AML-193 (cell line): ENCODE measurements around the gene PPM1N.

Experiments used
- DNase-seq, 2 experiments: peaks; one replicate each; lab custom pipeline; 2025; lab: John Stamatoyannopoulos, UW

The PPM1N gene

GRCh38 chr19:45498411-45499195, at the start of gene PPM1N:
Gene PPM1N (plus strand): TSS chr19:45498443. CDS start chr19:45498473, 30 bp downstream.
- DNase-seq, result no peak

GRCh38 chr19:45448887-45449299, 49.4 kb upstream of the PPM1N start:
- DNase-seq, result no peak

GRCh38 chr19:45450012-45450333, 48.3 kb upstream of the PPM1N start:
- DNase-seq, result peak in 1 of 2 experiments; percentile 74

GRCh38 chr19:45451131-45451849, 47.0 kb upstream of the PPM1N start:
- DNase-seq, result peak; percentile 22 to 41

- DNase-seq, result no peak
These were observed 46.3 kb upstream of the PPM1N start for GRCh38 chr19:45451850-45452387.

GRCh38 chr19:45455707-45456499, 42.3 kb upstream of the PPM1N start:
- peak; percentile 76 to 80 for DNase-seq

- DNase-seq, result no peak
These were observed 41.8 kb upstream of the PPM1N start for GRCh38 chr19:45456500-45456815.

GRCh38 chr19:45457776-45458175, 40.5 kb upstream of the PPM1N start:
- no peak for DNase-seq

- no peak for DNase-seq
These were observed 37.4 kb upstream of the PPM1N start for GRCh38 chr19:45460807-45461347.

GRCh38 chr19:45462174-45462573, 36.1 kb upstream of the PPM1N start:
- DNase-seq, result no peak

- no peak for DNase-seq
These were observed 35.0 kb upstream of the PPM1N start for GRCh38 chr19:45463241-45463640.

- no peak for DNase-seq
These were observed 34.0 kb upstream of the PPM1N start for GRCh38 chr19:45464274-45464673.

GRCh38 chr19:45464852-45465441, 33.3 kb upstream of the PPM1N start:
- DNase-seq, result no peak

- DNase-seq, result no peak
These were observed 31.2 kb upstream of the PPM1N start for GRCh38 chr19:45467115-45467455.

GRCh38 chr19:45467456-45468158, 30.6 kb upstream of the PPM1N start, which contains the start of gene FOSB:
Gene FOSB (plus strand): TSS chr19:45467996. CDS start chr19:45468587, 591 bp downstream.
- peak; percentile 78 to 87 for DNase-seq

GRCh38 chr19:45468159-45468651, 30.0 kb upstream of the PPM1N start:
- no peak for DNase-seq

- DNase-seq, result no peak
These were observed 29.5 kb upstream of the PPM1N start for GRCh38 chr19:45468803-45469131.

- DNase-seq, result peak; percentile 94 to 95
These were observed 28.9 kb upstream of the PPM1N start for GRCh38 chr19:45469132-45469944.

GRCh38 chr19:45469945-45470761, 28.1 kb upstream of the PPM1N start:
- no peak for DNase-seq

GRCh38 chr19:45470762-45471081, 27.5 kb upstream of the PPM1N start:
- no peak for DNase-seq
